ENCODE measurements around the gene PLA2G6.

GRCh38 chr22:38203855-38204514 lies 22.4 kb upstream of the PLA2G6 start:
- no peak for TF ChIP-seq SMC3 (IDR thresholded peaks at IDR 0.05)
- TF ChIP-seq RAD21 (conservative IDR thresholded peaks at IDR 0.05 in 1 of 2, IDR thresholded peaks at IDR 0.05 in 1 of 2) = no peak
- no peak for TF ChIP-seq KDM1A (IDR thresholded peaks at IDR 0.05; ENCODE audit: low read depth)
- TF ChIP-seq, protein P1, sequence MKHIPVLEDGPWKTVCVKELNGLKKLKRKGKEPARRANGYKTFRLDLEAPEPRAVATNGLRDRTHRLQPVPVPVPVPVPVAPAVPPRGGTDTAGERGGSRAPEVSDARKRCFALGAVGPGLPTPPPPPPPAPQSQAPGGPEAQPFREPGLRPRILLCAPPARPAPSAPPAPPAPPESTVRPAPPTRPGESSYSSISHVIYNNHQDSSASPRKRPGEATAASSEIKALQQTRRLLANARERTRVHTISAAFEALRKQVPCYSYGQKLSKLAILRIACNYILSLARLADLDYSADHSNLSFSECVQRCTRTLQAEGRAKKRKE (CRISPR knock-in tag; IDR thresholded peaks at IDR 0.05; ENCODE audit: low read depth) = no peak
- TF ChIP-seq POLR2A (IDR thresholded peaks at IDR 0.05; ENCODE audit: low read length) = no peak
- TF ChIP-seq, protein P2, sequence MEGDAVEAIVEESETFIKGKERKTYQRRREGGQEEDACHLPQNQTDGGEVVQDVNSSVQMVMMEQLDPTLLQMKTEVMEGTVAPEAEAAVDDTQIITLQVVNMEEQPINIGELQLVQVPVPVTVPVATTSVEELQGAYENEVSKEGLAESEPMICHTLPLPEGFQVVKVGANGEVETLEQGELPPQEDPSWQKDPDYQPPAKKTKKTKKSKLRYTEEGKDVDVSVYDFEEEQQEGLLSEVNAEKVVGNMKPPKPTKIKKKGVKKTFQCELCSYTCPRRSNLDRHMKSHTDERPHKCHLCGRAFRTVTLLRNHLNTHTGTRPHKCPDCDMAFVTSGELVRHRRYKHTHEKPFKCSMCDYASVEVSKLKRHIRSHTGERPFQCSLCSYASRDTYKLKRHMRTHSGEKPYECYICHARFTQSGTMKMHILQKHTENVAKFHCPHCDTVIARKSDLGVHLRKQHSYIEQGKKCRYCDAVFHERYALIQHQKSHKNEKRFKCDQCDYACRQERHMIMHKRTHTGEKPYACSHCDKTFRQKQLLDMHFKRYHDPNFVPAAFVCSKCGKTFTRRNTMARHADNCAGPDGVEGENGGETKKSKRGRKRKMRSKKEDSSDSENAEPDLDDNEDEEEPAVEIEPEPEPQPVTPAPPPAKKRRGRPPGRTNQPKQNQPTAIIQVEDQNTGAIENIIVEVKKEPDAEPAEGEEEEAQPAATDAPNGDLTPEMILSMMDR (IDR thresholded peaks at IDR 0.05) = no peak
